Endothelial cell of umbilical vein (primary cell): ENCODE data around the gene UVRAG.

Experiments
- EZH2 ChIP-seq: IDR thresholded peaks from 2 replicates; pipeline ENCODE4 v1.6.1; 2012; ENCODE audit warnings: borderline replicate concordance, low read depth, mild to moderate bottlenecking, moderate library complexity, low read length, inconsistent platforms; ENCODE audit not compliant: severe bottlenecking
- GATA2 ChIP-seq: IDR thresholded peaks from 2 replicates; pipeline ENCODE4 v1.7.0; 2011; ENCODE audit warnings: low read depth, mild to moderate bottlenecking, moderate library complexity, mixed read lengths, low read length; ENCODE audit not compliant: insufficient read length, insufficient read depth
- POLR2A ChIP-seq: IDR thresholded peaks from 2 replicates; pipeline ENCODE4 v1.6.1; 2012; ENCODE audit warnings: low read depth, mild to moderate bottlenecking, control low read depth, low read length
- POLR2AphosphoS5 ChIP-seq: IDR thresholded peaks from 2 replicates; pipeline ENCODE4 v1.6.1; 2012; ENCODE audit warnings: low read depth, mild to moderate bottlenecking, control low read depth, low read length, moderate library complexity; ENCODE audit not compliant: insufficient read depth
- TF ChIP-seq, protein P1 (sequence below), 2 donors: IDR thresholded peaks; 1 replicate in 1 of 2; 2 replicates in 1 of 2; pipeline ENCODE4 v1.5.1; 2011; ENCODE audit warnings: low read length in 2 of 2, mild to moderate bottlenecking in 2 of 2, moderate library complexity in 2 of 2, control low read depth in 1 of 2, inconsistent platforms in 1 of 2, low read depth in 1 of 2; ENCODE audit not compliant: insufficient read depth in 1 of 2; ENCODE audit errors: extremely low read depth in 1 of 2

DNA sequence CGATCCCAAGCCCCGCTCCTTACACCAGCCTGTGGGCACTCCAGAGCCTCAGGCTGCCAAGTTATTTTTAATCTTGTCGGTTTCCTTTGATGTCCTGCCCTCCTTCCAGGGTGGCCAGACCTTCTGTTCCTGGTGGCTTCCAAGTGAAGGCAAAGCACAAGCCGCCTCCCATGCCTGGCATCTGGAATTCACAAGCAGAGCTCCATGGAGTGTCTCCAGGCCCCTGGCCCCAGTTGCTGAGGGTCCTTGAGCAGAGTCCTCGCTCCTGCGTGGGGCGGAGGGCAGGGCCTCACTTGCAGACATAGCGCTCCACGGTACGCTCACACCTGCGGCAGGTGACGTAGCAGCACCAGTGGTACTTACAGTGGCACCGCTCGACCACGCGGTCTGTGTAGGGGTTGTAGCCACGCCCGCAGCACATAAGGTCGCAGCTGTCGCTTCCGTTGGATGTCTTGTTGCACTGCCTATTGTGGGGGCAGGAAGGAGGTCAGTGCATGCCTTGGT lies 371.8 kb downstream of the UVRAG start:
- TF ChIP-seq, protein P1, sequence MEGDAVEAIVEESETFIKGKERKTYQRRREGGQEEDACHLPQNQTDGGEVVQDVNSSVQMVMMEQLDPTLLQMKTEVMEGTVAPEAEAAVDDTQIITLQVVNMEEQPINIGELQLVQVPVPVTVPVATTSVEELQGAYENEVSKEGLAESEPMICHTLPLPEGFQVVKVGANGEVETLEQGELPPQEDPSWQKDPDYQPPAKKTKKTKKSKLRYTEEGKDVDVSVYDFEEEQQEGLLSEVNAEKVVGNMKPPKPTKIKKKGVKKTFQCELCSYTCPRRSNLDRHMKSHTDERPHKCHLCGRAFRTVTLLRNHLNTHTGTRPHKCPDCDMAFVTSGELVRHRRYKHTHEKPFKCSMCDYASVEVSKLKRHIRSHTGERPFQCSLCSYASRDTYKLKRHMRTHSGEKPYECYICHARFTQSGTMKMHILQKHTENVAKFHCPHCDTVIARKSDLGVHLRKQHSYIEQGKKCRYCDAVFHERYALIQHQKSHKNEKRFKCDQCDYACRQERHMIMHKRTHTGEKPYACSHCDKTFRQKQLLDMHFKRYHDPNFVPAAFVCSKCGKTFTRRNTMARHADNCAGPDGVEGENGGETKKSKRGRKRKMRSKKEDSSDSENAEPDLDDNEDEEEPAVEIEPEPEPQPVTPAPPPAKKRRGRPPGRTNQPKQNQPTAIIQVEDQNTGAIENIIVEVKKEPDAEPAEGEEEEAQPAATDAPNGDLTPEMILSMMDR (IDR thresholded peaks at IDR 0.05; ENCODE audit: extremely low read depth in 1 of 2, insufficient read depth in 1 of 2, low read depth in 1 of 2, low read length in 2 of 2) = no peak
- TF ChIP-seq POLR2A (no peak), GATA2 (no peak), EZH2 (no peak), POLR2AphosphoS5 (no peak)
